Activated T-cell treated with anti-CD3 and anti-CD28 coated beads for 48 hours (primary cell): ENCODE data around the gene SLC7A6.

ENCODE experiments used
- DNase-seq: peaks from one replicate; pipeline ENCODE4 v3.0.0-alpha.2; 2020; ENCODE audit warnings: low read depth

Gene SLC7A6

DNA sequence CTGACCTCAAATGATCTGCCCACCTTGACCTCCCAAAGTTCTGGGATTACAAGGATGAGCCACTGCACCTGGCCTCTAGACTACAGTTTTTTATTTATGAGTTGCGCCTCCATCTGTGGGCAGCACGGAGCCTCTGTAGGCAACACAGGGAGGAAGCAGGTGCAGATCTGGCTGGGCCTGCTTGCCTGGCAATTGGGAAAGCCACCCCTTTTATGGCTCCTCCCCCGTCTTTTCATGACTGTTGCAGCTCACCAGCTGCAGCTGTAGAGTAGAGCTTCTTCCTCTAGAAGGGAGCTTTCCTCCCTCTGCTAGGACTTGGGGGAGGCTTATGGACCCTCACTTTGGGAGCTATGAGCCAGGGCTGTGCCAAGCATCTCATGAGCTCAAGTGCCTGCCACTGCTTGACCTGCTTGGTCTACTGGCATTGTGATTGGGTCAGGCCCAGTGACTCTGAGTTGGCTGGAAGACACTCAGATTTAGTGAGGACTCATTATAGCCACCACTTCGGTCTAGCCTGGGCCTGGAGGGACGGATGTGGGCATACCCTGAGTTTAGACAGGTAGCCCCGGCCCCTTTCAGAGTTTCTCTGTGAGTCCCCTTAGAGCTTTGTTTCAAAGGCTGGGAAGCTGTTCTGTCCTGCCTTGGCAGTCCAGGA is 6.9 kb upstream of the SLC7A6 start:
- no peak for DNase-seq

DNA sequence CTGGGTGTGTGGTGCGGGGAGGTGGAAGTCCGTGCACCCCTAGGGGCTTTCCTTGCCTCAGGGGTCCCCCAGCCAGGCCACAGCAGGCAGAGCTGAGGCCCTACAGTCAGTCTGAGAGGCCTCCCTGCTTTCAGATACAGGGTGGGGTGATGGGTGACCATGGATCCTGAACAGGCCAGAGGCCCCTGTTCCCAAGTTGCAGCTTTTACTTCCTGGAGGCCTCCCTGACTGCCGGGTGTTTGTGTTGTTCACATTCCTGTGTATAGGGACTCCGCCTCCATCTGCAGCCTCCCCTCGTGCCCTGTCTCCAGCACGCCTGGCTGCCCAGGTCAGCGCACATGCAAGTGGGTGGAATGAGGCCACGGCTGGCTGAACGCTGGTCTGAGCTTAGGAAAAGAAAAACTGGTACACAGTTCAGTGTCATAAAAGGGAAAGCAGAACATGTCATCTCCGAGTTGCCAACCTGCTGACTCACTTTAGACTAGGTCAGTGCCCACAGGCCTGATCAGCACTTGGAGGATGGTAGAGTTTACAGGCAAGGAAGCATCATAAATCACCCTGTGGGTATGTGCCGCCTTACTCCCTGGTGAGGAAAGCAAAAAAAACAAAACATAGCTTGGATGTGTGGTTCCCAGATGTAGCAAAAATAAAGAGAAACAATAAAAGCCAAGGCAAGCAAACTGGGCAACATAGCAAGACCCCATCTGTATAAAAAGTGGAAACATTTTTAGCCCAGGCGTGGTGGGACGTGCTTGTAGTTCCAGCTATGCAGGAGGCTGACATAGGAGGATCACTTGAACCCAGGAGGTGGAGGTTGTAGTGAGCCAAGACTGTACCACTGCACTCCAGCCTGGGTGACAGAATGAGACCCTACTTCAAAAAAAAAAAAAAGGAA is 6.2 kb upstream of the SLC7A6 start:
- no peak for DNase-seq

DNA sequence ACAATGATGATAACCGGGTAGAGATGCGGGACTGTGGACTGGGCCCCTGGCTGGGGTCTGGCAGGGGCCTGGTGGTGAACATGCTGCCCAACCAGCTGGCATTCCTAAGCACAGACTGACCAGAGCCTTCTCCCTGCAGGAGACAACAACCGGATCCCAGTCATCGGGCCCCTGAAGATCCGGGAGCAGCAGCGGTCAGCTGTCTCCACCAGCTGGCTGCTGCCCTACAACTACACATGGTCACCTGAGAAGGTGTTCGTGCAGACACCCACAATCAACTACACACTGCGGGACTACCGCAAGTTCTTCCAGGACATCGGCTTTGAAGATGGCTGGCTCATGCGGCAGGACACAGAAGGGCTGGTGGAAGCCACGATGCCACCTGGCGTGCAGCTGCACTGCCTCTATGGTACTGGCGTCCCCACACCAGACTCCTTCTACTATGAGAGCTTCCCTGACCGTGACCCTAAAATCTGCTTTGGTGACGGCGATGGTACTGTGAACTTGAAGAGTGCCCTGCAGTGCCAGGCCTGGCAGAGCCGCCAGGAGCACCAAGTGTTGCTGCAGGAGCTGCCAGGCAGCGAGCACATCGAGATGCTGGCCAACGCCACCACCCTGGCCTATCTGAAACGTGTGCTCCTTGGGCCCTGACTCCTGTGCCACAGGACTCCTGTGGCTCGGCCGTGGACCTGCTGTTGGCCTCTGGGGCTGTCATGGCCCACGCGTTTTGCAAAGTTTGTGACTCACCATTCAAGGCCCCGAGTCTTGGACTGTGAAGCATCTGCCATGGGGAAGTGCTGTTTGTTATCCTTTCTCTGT is 5.1 kb upstream of the SLC7A6 start:
- DNase-seq: no peak

DNA sequence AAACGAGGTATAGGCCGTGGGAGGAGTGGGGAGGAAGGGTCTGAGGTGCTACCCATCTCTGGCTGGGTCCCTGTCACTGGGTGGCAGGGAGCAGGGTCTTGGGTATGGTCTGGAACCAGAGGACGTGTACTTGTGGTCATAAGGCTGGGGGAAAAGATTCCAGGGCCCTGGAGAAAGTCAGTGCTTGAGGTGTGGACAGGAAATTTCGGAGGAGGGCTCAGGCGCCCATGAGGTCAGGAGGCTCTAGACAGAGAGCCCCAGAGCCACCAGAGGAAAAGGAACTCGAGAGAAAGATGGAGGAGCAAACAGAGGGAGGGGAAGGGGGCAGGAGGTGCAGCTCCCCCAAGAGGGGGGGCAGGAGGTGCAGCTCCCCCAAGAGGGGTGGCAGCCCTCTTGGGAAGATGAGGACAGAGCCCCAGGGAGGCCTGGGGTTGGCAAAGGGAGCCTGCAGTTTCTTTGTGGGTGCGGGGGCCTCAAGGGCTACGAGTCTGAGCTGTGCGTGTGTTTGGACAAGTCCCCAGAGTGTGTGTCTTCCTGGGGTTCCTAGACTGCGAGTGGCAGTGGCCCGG is 683 bp upstream of the SLC7A6 start:
- DNase-seq: no peak

DNA sequence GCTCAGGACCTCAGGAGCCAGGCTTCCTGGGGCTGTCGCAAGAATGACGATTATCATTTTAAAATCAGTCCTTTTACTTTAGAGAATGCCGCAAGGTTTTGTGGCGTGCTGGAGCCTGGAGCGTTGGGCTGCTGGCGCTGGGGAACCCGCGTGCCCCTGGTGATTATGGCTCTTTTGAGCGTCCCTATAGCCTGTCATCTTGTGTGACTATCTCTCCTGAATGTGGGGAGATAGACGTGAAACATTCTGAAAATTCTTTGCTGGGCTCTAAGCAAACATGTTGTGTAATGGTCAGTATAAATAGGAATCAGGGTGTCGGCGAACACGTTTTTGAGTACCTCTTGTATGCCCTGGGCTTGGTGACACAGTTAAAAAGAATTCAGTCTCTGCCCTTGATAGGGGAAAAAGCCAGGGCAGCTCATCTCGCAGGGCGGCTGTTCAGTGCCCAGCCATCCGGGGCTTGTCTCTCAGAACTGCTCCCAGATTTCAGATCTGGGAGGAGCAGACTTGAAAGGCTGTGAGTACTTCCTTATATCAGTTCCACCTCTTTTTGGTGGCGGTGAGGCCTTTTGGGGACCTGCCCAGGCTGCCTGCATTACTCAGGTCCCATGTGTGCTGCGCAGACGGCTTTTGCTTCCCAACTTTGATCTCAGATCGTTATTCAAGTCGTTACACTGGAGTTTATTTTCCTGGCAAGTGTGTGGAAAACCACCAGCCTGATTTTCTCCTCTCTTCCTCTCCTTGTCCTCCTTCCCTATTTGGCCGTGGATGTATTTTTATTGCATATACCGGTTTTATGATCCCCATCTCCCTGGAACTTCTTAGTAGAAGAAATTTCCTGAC is 973 bp downstream of the SLC7A6 start:
- DNase-seq: peak; percentile 37

DNA sequence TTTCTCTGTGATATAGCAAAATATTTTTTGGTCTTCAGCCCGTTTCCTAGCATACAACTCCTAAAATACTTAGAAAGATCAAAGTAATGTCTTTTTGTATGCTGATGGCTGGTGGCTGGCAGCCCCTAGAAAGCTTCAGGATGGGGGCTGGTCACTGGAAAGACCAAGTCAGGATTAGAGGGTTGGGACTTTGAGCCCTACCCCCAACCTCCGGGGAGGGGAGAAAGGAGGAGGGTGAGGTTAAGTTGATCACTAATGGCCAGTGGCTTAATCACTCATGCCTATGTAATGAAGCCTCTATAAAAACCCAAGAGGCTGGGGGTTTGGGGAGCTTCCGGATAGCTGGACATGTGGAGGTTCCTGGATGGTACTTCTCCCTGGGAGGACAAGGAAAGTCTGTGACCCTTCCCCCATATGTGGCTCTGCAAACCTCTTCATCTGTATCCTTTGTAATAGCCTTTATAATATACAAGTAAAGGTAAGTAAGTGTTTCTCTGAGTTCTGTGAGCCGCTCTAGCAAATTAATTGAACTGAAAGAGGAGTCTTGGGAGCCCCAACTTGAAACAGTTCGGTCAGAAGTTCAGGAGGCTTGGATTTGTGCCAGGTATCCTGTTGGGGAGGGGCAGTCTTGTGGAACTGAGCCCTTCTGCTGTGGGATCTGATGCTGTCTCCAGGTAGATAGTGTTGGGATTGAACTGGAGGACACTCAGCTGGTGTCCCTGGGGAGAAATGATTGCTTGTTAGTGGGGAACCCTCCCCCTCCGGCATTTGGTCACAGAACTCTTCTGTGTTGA is 3.5 kb downstream of the SLC7A6 start:
- DNase-seq: no peak

DNA sequence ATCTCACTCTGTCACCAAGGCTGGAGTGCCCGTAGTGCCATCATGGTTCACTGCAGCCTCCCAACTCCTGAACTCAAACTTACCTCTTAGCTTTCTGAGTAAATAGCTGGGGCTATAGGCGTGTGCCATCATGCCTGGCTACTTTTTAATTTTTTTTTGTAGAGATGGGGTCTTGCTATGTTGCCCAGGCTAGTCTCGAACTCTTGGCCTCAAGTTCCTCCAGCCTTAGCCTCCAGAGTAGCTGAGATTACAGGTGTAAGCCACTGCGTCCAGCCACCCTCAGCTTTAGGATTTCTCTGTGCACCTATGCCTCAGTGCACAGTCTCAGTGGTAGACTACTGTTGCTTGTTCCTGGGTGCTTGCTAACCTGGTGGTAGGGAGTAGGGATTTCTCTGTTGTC is 5.5 kb downstream of the SLC7A6 start:
- no peak for DNase-seq

DNA sequence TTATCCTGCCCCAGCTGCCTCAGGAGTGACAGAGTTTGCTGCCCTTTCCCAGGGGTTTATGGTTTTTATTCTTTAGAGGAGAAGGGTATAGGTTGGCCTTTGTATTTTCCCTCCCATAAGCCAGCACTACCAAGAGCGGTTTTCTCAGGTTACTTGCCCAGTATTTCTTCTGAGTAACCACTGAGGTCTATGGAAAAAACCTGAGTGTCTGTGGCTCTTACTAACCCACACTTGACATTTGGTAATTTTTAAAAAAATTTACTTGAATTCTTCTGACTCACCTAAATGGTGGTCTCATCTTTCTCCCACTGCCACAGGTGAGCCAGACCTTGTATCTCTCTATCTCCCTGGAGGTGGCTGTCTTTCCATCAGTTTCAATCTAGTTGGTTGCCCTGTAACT is 6.0 kb downstream of the SLC7A6 start:
- no peak for DNase-seq

DNA sequence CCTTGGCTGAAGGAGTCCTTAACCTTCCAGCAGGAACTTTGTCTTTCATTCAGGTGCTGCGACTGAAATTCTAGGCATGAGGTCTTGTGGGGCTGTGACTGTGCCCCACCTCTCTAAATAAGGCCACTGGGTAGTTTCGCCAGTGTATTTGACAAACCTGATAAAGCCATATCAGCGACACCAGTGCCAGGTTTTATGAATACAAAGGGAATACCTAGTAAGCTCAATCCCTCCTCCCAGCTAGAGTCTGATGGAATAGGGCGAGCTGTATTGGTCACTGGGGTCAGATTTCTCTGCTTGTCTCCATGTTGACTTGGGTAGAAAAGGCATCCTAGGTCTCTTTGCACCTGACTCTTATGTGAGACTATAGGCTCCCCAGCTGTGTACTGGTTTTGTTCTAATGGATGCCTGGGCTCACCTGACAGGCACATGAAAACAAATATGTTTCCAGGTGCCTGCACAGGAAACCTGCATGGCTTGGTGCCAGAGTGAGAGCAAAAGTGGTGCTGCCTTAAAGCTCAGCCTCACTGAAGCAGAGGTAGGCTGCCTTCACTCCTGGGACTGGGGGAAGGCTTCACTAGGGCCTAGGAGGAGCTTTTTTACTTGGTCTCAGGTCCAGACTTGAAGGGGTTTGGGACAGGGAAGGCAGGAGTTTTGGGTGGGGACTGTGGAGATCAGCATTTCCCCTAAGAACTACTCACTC is 8.3 kb downstream of the SLC7A6 start:
- no peak for DNase-seq

DNA sequence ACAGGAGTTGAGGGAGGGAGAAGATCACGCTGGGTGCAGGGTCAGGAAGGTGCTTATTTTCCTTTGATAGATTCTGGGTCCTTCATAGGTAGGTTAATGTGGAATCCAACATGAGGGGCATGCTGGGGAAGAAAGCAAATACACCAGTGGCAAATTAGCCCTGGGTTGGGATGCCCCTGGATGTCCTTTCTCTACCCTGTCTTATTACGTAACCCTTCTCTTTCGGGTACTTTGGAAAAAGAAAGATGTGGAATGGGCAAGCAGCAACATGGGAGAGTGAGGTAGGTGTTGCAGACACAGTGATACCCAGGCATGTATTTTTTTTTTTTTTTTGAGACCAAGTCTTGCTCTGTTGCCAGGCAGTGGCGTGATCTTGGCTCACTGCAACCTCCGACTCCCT is 9.1 kb downstream of the SLC7A6 start:
- no peak for DNase-seq

DNA sequence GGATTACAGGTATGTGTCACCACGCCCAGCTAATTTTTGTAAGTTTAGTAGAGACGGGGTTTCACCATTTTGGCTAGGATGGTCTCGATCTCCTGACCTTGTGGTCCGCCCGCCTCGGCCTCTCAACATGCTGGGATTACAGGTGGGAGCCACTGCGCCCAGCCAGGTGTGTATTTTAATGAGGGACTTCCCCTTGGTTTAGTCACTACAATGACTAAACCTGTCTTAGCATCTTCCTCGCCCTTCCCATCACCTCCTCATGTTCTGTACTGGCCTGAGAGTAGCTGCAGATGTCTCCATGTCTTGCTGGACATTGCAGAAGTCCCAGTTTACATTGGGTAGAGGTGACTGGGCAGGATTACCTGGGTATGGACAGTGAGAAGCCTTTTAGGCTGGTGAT is 9.6 kb downstream of the SLC7A6 start:
- no peak for DNase-seq

DNA sequence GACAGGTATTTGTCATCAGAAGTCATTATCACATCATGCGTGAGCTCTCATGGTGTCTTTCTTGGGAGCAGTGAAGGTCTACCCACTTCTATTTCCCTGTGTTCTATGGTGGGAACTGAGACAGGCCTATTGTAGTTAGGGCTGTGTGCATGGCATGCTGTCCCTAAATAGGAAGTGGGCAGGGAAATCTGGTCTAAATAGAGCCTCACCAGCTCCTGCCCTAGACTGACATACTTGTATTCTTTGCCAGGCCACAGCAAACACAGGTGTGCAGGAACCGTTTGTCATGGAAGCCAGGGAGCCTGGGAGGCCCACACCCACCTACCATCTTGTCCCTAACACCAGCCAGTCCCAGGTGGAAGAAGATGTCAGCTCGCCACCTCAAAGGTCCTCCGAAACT is 10.1 kb downstream of the SLC7A6 start:
- DNase-seq: no peak

DNA sequence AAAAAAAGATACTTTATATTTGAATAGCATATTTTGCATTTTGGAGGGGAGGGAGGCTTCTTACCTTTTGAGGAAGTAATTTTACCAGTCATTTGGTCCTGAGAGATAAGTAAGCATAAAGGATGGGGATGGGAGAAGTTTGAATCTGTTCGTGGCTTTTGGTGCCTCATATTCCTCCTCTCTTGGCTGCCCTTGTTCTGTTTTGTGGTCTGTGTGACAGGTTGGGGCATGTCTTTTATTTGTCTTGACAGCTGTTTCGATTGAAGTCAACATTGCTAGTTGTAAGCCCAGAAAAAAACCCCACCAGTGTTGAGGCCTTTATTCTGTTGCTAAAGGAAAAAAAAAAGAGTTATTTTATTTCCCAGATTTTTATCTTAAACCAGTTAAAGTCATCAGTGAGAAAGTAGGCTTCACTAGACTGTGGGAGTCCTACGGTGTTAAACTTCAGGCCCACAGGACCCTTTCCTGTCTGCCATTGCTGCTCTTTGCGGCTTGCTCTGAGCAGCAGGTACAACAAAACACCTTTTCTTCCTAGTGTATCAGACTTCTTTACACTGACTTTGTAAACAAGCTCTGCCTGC is 11.4 kb downstream of the SLC7A6 start:
- no peak for DNase-seq

DNA sequence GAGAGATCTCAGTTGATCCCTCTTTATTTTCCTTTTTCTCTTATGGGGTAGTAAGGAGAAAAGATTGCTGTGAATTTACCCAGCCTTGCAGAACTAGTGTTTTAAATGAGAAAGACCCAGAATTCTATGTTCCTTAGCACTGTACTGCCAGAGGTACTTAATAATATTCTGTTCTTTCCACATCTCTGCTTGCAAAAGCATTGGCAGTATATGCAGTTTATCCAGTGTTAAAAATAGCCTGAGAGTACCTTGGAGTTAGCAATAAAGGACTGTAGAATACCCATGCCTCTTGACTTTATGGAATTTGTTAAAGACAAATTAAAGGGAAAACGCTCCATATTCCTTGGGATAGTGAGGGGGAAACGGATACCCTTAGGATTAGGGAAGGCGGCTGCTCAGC is 11.9 kb downstream of the SLC7A6 start:
- no peak for DNase-seq

DNA sequence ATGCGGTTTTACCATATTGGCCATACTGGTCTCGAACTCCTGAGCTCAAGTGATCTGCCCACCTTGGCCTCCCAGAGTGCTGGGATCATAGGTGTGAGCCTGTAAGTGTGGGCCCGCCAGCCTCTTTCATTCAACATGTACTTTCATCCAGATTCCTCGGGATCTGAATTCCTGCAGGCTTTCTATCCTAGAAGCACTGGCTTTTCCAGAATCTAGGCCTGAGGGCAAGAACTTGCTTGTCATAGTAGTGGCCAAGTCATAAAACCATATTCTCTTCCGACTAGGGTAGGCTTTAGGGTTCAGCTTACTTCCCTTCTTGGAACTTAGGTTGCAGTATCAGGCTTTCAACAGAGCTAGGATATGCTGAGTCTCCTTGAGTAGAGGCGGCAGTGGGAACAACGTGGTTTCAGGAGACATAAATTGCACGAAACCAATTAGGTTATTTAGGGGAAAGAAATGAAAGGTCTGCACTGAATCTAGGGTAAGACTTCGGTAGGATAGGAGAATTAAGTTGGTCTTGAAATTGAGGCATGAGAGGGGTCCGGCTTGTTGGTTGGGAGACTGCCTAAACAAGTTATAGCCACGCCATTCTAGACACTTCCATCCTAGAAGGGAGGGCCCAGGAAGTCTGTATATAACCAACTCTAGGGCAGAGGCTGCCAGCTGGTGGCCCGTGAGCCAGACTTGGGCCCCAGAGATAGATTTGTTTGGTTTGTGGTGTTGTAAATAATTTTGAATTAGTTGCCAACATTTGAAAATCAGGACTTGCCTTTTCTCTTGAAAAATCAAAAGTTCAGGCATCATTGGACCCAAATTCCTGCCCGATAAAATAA is 15.6 kb downstream of the SLC7A6 start:
- no peak for DNase-seq

DNA sequence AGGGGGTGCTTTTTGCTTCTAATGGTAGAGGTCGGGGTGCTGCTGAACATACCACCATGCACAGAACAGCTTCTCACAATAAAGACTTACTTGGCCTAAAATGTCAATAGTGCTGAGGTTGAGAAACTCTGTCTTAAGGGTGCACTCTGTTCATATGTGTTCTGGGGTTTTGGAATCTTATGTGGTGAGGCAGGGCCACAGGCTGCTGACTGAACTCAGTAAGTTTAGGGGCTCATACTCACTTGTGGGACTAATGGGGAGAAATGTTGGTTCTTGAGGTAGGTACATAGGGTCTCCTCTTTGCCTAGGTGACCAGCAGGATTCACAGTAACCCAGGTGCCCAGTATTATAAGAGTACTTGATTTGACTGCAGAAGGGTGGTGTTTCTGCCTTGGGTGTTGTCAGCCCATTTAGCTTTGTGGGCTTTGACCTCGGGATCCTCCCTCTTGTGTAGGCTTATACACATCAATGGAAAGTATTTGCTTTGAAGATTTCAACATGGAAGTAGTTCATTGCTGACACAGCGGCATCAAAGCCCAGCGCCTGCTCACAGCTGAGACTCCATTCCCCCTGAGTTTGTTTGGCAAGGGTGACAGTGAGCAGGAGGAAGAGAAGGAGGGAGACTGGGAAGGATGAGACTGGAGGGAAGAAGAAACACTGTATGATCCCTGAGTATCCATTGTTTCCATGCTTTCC is 17.2 kb downstream of the SLC7A6 start:
- DNase-seq: no peak

DNA sequence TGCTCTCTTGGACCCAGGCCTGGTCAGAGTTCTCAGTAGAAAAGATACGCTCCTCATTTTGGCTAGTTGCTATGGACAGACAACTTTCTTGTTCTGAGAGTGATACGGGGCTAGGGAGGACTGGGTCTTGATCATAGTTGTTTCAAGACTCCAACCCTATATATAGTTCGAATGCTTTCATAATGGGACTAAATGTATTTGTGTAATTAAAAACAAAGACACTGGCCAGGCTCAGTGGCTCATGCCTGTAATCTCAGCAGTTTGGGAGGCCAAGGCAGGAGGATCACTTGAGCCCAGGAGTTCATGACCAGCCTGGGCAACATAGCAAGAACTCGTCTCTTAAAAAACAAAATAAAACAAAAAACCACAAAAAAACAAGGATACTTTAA is 17.7 kb downstream of the SLC7A6 start:
- DNase-seq: no peak

DNA sequence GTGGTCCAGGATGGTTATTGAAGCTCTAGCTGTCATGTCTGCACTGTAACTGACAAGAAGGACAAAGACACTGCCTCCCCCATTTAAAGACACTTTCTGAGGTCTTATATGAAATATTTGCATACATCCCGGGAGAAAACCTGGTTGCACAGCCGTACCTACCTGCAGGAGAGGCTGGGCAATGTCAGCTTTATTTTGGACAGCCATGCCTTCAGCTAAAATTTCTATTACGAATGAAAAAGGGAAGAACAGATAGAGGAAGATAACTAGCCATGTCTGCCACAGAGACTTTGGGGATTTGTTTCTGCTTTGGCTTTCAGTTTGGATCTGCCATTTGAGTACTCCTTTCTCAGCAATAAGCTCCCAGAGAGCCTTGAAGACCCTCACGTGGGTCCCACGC is 19.0 kb downstream of the SLC7A6 start:
- no peak for DNase-seq
